ENCODE results near the gene MLEC. TPM values are rescaled to one million over a fixed set of nuclear protein-coding genes. Genes with fewer than 3 reads are reported as not detected.
"Not testable (repeated sequence)": the region's sequence is repeated elsewhere in the genome, so short reads cannot be mapped to it uniquely, and the experiment has no call there.

MLEC gene
- total RNA-seq, 1 donor from 2014 or later = 27.4 TPM

DNA sequence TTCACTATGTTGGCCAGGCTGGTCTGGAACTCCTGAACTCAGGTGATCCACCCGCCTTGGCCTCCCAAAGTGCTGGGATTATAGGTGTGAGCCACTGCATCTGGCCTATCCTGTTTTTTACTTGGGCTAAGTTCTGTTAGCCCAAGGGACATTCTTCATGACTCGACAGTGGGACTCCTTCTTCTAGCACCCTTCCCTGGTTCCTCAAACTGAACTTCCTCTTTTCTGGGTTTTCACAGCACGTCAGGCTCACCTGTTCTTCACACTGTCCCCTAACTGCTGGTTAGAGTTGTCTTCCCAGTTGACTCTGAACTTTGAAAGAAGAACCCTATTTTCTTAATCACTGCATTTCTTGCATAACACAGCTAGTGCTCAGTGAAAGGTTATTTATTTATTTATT, 24.1 kb upstream of the MLEC start:
- no peak for DNase-seq (ENCODE audit: low read depth in 2 of 2)

GRCh38 chr12:120663741-120664140, 23.2 kb upstream of the MLEC start:
- DNase-seq (ENCODE audit: low read depth in 2 of 2) = no peak

GRCh38 chr12:120666571-120667390, 20.2 kb upstream of the MLEC start:
- no peak for DNase-seq (ENCODE audit: low read depth in 2 of 2)

GRCh38 chr12:120668091-120668867, 18.7 kb upstream of the MLEC start:
- DNase-seq (ENCODE audit: low read depth in 2 of 2) = no peak

DNA sequence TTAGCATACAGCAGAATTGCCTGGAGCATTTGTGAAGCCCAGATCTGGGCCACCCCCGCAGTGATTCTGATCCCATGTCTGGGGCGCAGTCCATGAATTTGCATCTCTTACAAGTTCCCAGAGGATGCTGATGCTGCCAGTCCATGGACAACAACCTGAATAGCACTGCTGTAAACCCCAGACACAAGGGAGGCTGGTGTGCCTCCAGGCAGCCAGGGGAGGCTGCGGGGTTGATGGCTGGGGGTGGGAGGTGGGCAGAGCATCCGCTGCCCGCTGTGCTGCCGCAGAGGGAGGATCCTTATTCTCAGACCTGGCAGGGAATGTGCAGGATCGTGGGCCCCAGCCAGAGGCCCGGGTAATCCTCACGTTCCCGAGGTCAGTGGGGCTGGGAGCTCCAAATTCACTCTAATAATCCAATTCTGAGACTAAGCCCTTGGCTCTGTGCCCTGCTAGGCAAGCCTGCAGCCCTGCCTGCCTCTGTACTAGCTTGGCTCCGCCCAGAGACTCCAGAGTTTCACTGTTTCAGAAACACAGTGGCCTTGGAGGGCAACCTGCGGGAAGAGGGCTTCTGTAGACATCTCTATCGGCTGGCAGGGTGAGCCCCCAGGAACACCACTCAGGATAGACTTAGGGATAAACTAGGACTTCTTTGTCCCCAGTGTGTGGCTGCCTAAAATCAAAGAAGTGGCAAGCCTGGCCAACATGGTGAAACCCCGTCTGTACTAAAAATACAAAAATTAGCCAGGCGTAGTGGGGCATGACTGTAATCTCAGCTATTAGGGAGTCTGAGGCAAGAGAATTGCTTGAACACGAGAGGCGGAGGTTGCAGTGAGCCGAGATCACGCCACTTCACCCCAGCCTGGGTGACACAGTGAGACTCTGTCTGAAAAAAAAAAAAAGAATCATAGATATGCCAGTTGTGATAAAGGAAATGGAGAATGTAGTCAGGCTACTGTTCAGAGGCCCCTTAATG, 17.8 kb upstream of the MLEC start:
- DNase-seq (ENCODE audit: low read depth in 2 of 2) = no peak

DNA sequence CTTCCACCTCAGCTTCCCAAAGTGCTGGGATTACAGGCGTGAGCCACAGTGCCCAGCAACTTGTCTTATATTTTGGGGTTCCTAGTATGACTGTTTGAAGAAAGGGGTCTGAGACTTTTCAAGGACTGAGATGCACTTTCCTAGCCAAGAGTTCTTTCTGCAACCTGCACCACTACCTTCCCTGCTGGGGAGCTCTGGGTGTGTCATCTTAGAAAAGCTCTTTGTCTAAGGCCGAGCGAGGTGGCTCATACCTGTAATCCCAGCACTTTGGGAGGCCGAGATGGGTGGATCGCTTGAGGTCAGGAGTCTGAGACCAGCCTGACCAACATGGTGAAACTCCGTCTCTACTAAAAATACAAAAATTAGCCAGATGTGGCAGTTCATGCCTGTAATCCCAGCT, 16.7 kb upstream of the MLEC start:
- DNase-seq (ENCODE audit: low read depth in 2 of 2) = not testable (repeated sequence)

GRCh38 chr12:120670667-120671066, 16.3 kb upstream of the MLEC start:
- no peak for DNase-seq (ENCODE audit: low read depth in 2 of 2)

GRCh38 chr12:120674097-120674636, 12.8 kb upstream of the MLEC start:
- no peak for DNase-seq (ENCODE audit: low read depth in 2 of 2)

GRCh38 chr12:120677765-120678473, 9.0 kb upstream of the MLEC start:
- peak in 1 of 2 donors; percentile 89 for DNase-seq (ENCODE audit: low read depth in 2 of 2)

DNA sequence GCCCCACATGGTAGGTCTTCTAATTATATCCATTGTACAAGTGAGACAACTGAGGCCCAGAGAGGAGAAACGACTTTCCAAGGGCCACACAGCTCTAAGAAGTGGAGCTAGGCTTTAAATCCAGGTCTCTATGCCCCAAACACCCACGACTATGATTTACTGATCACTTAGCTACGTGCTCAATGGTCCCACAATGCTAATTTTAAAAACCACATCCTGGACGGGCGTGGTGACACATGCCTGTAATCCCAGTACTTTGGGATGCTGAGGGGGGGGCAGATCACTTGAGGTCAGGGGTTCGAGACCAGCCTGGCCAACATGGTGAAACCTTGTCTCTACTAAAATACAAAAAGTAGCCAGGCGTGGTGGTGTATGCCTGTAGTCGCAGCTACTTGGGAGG, 8.4 kb upstream of the MLEC start:
- peak in 1 of 2 donors; percentile 18 for DNase-seq (ENCODE audit: low read depth in 2 of 2)

- DNase-seq (ENCODE audit: low read depth in 2 of 2) = peak in 1 of 2 donors; percentile 22
These were observed 6.7 kb upstream of the MLEC start for GRCh38 chr12:120680165-120680738.

DNA sequence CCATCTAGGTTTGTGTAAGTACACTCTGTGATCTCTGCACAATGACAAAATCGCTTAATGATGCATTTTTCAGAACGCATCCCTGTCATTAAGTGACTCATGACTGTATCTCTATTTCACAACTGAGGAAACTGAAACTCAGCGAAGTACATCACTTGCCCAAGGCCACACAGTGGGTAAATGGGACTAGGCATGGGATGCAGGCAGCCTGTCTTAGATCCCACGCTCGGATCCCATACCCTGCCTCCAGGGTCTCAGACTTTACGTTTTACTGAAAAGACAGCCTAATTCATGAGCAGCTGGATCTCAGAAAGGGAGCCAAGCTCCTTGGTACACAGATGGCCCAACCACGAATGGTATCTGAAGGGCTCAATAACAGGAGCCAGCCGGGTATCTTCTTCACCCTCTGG, 2.4 kb upstream of the MLEC start:
- DNase-seq (ENCODE audit: low read depth in 2 of 2) = no peak

DNA sequence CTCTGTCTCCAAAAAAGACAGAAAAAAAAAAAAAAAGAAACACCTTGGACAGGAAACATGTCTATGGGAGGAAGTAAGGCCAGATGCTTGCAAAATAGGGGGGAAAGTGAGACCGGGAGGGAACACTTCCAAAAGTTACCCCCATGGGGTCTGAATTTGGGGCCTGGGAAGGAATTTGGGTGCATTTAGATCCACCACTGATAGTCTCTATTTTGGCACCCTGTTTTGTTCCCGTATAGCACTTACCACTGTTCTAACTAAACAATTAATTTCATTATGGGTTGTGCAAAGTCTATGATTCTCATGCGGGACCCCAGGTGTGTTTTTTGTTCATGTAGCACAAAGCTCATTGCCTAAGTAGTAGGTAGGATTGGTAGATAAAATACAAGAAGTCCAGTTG, 1.4 kb upstream of the MLEC start:
- DNase-seq (ENCODE audit: low read depth in 2 of 2) = no peak

GRCh38 chr12:120686151-120686689, 729 bp upstream of the MLEC start:
- peak; percentile 99 for DNase-seq (ENCODE audit: low read depth in 2 of 2)

- DNase-seq (ENCODE audit: low read depth in 2 of 2) = peak; percentile 47
These were observed 785 bp downstream of the MLEC start for GRCh38 chr12:120687578-120688289.

GRCh38 chr12:120688527-120689071, 1.6 kb downstream of the MLEC start:
- peak; percentile 35 to 47 for DNase-seq (ENCODE audit: low read depth in 2 of 2)

GRCh38 chr12:120689397-120690082, 2.6 kb downstream of the MLEC start:
- no peak for DNase-seq (ENCODE audit: low read depth in 2 of 2)

GRCh38 chr12:120690083-120690450, 3.1 kb downstream of the MLEC start:
- DNase-seq (ENCODE audit: low read depth in 2 of 2) = no peak

All from lung microvascular endothelial cell (primary cell).